Lung (tissue), 12 donors: ENCODE results near the gene NAGPA. TPM values are rescaled to one million over a fixed set of nuclear protein-coding genes. Genes with fewer than 3 reads are reported as not detected.
"Not testable (repeated sequence)": the region's sequence is repeated elsewhere in the genome, so short reads cannot be mapped to it uniquely, and the experiment has no call there.

Experiments used
- ATAC-seq: fragments of 200-7000 bp; cut with Tn5 transposase; one replicate; pipeline ENCODE4 v1.9.1; 2020; ENCODE audit warnings: moderate number of reproducible peaks; ENCODE audit not compliant: insufficient read depth, low FRiP score
- DNase-seq, 3 donors: peaks; one replicate each; pipeline ENCODE4 v3.0.0-alpha.2; 2013 to 2017
- H3K27ac ChIP-seq, 2 donors: one replicate each; pipeline ENCODE4 v1.5.1; 2013; ENCODE audit warnings: mild to moderate bottlenecking in 2 of 2, moderate library complexity in 2 of 2, control low read depth in 1 of 2, inconsistent platforms in 1 of 2, low read depth in 1 of 2, low read length in 1 of 2
- H3K27me3 ChIP-seq, 3 donors: one replicate each; pipeline ENCODE4 v1.5.1; 2013; ENCODE audit warnings: low read length in 2 of 3; ENCODE audit not compliant: control insufficient read depth in 3 of 3, insufficient read depth in 3 of 3
- H3K36me3 ChIP-seq, 4 donors: one replicate each; pipeline ENCODE4 v1.5.1; 2013; ENCODE audit warnings: low read length in 4 of 4, mild to moderate bottlenecking in 1 of 4, moderate library complexity in 1 of 4; ENCODE audit not compliant: control insufficient read depth in 4 of 4, insufficient read depth in 4 of 4
- H3K4me1 ChIP-seq, 5 donors: one replicate each; pipeline ENCODE4 v1.5.1; 2013; ENCODE audit warnings: low read length in 5 of 5, mild to moderate bottlenecking in 2 of 5, moderate library complexity in 1 of 5; ENCODE audit not compliant: control insufficient read depth in 5 of 5, insufficient read depth in 5 of 5
- H3K4me3 ChIP-seq: one replicate; pipeline ENCODE4 v1.5.1; 2013; ENCODE audit warnings: mild to moderate bottlenecking, control low read depth, moderate library complexity
- H3K9ac ChIP-seq, 2 donors: one replicate each; pipeline ENCODE4 v1.5.1; 2013; ENCODE audit warnings: low read length in 2 of 2, control low read depth in 1 of 2; ENCODE audit not compliant: insufficient read depth in 1 of 2
- H3K9me3 ChIP-seq, 4 donors: one replicate each; pipeline ENCODE4 v1.5.1; 2013; ENCODE audit warnings: low read length in 3 of 4, mild to moderate bottlenecking in 1 of 4, moderate library complexity in 1 of 4; ENCODE audit not compliant: control insufficient read depth in 4 of 4, insufficient read depth in 3 of 4
- WGBS, 2 donors: extraction: QIAGEN DNeasy Blood & Tissue Kit; methylation state at CpG; one replicate each; pipeline ENCODE4 v1.1.7; 2013; 5-methylcytosine and 5-hydroxymethylcytosine counted together
- polyA plus RNA-seq, 2 donors: library from polyadenylated mRNA; stranded (reverse); fragments of 200-250 nt; gene quantifications; one replicate each; pipeline ENCODE4 v1.2.1, GENCODE V29; 2013
- total RNA-seq, 2 donors: library from RNA; depleted of rRNA in 1 of 2; stranded (reverse); fragments of >200 nt in 1 of 2; gene quantifications; one replicate each; pipeline ENCODE4 v1.2.1, GENCODE V29; 2014 to 2021
- TF ChIP-seq, protein P1 (sequence below): IDR thresholded peaks from 2 replicates; pipeline ENCODE4 v1.5.1; 2012; ENCODE audit warnings: mild to moderate bottlenecking; ENCODE audit errors: control extremely low read depth, extremely low read depth
- donor health status: control.
- donor health status: control.
- donor health status: Bipolar disorder and iron deficiency.
- donor health status: healthy.
- donor health status: DM: yes; HTN: yes; CAD: no.

Gene NAGPA
- total and polyA plus RNA-seq, 4 donors: 7.8 to 20.3 (median 12.5) TPM

DNA sequence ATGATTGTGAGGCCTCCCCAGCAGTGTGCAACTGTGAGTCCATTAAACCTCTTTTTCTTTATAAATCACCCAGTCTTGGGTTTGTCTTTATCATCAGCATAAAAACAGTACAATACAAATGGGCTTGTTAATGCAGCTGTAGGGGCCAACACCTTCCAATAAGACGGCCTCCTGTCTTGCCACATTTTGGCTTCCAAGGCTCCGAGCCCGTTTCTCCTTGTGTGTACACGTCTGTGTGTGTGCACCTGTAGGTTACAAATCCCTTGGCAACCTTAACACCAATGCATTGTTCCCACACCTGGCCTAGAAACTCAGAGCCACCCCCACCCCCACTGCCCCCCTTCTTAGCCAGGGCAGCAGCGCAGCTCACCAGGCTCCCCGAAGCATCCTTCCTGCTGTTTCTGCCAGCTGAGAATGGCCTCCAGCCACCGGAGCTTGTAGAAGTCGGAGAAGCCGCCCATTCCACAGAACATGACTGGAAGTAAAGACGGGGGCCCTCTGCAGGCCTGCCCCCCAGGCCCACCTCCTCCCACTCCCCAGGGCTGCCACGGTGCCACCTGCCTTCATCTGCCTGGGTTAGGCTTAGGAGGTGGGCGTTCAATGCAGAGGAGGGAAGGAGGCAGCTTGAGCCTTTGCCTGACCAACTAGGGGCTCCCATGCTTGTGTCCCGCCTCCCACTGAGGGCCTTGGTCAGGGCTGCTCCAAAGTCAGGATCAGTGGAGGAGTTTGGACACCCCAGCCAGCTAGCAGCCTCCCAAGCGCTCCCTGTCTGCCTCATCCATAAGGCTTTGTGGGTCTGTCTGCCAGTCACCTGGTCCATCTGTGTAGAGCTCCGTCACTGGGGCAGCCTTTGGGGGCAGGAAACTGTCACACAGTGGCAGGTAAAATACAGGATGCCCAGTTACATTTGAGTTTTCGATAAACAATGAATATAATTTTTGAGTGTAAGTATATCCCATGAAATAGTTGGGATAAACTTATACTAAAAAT is 21.4 kb upstream of the NAGPA start:
- H3K9ac ChIP-seq: no peak overlapping the region
- no peak overlapping the region for H3K4me3 ChIP-seq
- peaks cover 0 to 3% (median under 1%) of the 10 kb centered on the region in 4 donors for H3K9me3 ChIP-seq
- no peak for ATAC-seq
- WGBS, 2 donors: 90 to 94% methylated on average over 16 of the region's 16 CpGs
- H3K4me1 ChIP-seq: no peaks in the 10 kb centered on the region
- DNase-seq: no peak
- no peaks in the 10 kb centered on the region for H3K27me3 ChIP-seq
- TF ChIP-seq, protein P1, sequence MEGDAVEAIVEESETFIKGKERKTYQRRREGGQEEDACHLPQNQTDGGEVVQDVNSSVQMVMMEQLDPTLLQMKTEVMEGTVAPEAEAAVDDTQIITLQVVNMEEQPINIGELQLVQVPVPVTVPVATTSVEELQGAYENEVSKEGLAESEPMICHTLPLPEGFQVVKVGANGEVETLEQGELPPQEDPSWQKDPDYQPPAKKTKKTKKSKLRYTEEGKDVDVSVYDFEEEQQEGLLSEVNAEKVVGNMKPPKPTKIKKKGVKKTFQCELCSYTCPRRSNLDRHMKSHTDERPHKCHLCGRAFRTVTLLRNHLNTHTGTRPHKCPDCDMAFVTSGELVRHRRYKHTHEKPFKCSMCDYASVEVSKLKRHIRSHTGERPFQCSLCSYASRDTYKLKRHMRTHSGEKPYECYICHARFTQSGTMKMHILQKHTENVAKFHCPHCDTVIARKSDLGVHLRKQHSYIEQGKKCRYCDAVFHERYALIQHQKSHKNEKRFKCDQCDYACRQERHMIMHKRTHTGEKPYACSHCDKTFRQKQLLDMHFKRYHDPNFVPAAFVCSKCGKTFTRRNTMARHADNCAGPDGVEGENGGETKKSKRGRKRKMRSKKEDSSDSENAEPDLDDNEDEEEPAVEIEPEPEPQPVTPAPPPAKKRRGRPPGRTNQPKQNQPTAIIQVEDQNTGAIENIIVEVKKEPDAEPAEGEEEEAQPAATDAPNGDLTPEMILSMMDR: no peak
- peaks cover 0 to 7% (median 0%) of the 10 kb centered on the region in 4 donors for H3K36me3 ChIP-seq
- no peak overlapping the region for H3K27ac ChIP-seq

DNA sequence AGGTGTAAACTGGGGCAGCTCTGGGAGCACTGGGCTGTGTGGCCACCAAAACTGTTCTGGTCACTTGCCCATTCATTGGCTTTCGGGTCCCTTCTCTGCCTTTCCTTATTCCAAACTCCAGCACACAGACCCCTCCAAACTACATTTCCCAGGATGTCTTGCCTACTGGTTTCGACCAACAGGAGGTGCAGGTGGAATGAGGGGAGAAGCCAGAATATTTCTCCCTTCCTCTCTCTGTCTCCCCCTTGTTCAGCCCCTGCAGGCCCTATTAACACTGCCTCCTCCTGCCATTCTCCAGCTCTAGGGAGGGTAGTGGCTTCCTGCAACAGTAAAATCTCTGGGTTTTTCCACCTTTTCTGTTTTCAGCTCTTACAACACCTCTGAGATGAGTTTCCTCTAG is 13.2 kb upstream of the NAGPA start:
- 81 to 86% methylated on average over 2 of the region's 2 CpGs for WGBS, 2 donors
- no peaks in the 10 kb centered on the region for H3K4me1 ChIP-seq
- TF ChIP-seq, protein P1: no peak
- DNase-seq (no peak), ATAC-seq (no peak)
- no peak overlapping the region for H3K27ac ChIP-seq
- H3K27me3 ChIP-seq: no peaks in the 10 kb centered on the region
- no peak overlapping the region for H3K9ac ChIP-seq
- no peak overlapping the region for H3K4me3 ChIP-seq
- H3K36me3 ChIP-seq: peaks cover 0 to 13% (median 1%) of the 10 kb centered on the region in 4 donors
- H3K9me3 ChIP-seq: peaks cover 0 to 3% (median 0%) of the 10 kb centered on the region in 4 donors

DNA sequence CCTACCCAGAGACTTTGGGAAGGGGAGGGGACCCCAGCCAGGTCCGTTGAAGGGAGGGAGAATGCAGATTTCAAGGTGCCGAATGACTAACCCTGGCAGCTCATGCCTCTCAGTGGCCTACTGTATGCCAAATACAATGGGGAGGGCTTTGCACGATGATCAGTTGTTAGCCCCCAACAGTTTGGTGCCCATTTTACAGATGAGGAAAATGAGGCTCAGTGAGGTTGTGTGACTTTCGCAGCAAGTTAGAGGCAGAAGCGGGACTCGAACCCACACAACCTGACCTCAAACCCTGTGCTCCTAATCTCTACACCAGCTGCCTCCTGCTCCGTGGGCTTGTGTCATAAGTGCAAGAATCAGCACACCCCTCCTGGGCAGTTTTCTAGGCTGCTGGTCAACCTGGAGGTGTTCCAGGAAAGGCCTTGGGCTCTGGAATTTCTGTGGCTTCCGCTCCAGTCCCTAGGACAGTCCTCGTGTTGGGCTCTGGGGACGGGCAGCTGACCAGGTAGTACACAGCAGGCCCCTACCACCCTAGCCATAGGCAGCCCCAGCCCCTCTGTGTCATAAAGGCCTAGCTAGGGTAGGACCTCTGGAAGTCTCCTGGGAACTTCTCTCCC is 11.9 kb upstream of the NAGPA start:
- WGBS, 2 donors: 89 to 91% methylated on average over 10 of the region's 10 CpGs
- TF ChIP-seq, protein P1: no peak
- Histone ChIP-seq H3K9me3 (no peaks in the 10 kb centered on the region), H3K36me3 (peaks cover 0 to 13% (median 1%) of the 10 kb centered on the region in 4 donors), H3K4me3 (no peak overlapping the region), H3K27ac (no peak overlapping the region), H3K4me1 (peaks cover 0 to 4% (median 0%) of the 10 kb centered on the region in 5 donors), H3K9ac (no peak overlapping the region), H3K27me3 (no peaks in the 10 kb centered on the region)
- ATAC-seq (no peak), DNase-seq (no peak)

GRCh38 chr16:5044581-5044980 is 10.8 kb upstream of the NAGPA start:
- not testable (repeated sequence) for H3K27me3 ChIP-seq, ATAC-seq, H3K4me3 ChIP-seq, H3K27ac ChIP-seq, H3K9ac ChIP-seq, H3K9me3 ChIP-seq, H3K4me1 ChIP-seq, DNase-seq
- 90 to 95% methylated on average over 11 of the region's 11 CpGs for WGBS, 2 donors
- peaks cover 0 to 13% (median 1%) of the 10 kb centered on the region in 4 donors for H3K36me3 ChIP-seq
